H1 (cell line): ENCODE measurements around the gene MSN. TPM values are rescaled to one million over a fixed set of nuclear protein-coding genes. Genes with fewer than 3 reads are reported as not detected.

Source experiments
- CTCF ChIA-PET: fragments of 300-600 bp; sonication (Branson Sonifier 250); formaldehyde crosslinking; loops from one replicate; lab custom pipeline; 2021; ENCODE audit not compliant: partially characterized antibody; lab: Charles Lee
- POLR2A ChIA-PET: fragments of 300-600 bp; sonication (Branson Sonifier 250); formaldehyde crosslinking; loops from one replicate; lab custom pipeline; 2021; ENCODE audit warnings: inconsistent platforms; ENCODE audit not compliant: partially characterized antibody; lab: Charles Lee
- DNase-seq, 2 experiments: peaks; one replicate each; pipeline versions ENCODE4 v3.0.0 to v3.0.0-alpha.2; 2010 to 2022; ENCODE audit warnings: low spot score in 2 of 2, low read depth in 1 of 2, mixed read lengths in 1 of 2
- FAIRE-seq: peaks from 2 replicates; lab custom pipeline; 2011; peaks lifted over from hg19 to GRCh38; lab: Jason Lieb, UNC
- H2AFZ ChIP-seq: 2 replicates; pipeline ENCODE4 v1.8.1; 2012; ENCODE audit warnings: low read length, inconsistent platforms
- H2AK5ac ChIP-seq: 2 replicates; pipeline ENCODE4 v1.6.1; 2013; ENCODE audit warnings: low read depth, low read length
- H2BK120ac ChIP-seq: replicated peaks from 2 replicates; pipeline ENCODE3; 2013; ENCODE audit warnings: low read depth, low read length, inconsistent platforms
- H2BK12ac ChIP-seq: 2 replicates; pipeline ENCODE4 v1.6.1; 2013; ENCODE audit warnings: low read depth, low read length
- H2BK15ac ChIP-seq: 2 replicates; pipeline ENCODE4 v1.6.1; 2013; ENCODE audit warnings: low read length
- H2BK20ac ChIP-seq: 2 replicates; pipeline ENCODE4 v1.6.1; 2013; ENCODE audit warnings: low read length
- H2BK5ac ChIP-seq: 2 replicates; pipeline ENCODE4 v1.6.1; 2013; ENCODE audit warnings: low read depth, low read length
- H3K14ac ChIP-seq: 2 replicates; pipeline ENCODE4 v1.6.1; 2013; ENCODE audit warnings: inconsistent platforms; ENCODE audit not compliant: insufficient read length
- H3K18ac ChIP-seq: 2 replicates; pipeline ENCODE4 v1.6.1; 2013; ENCODE audit warnings: low read length; ENCODE audit errors: extremely low read depth
- H3K23ac ChIP-seq: 2 replicates; pipeline ENCODE4 v1.6.1; 2013; ENCODE audit warnings: inconsistent platforms; ENCODE audit not compliant: insufficient read length
- H3K23me2 ChIP-seq: 2 replicates; pipeline ENCODE4 v1.6.1; 2013; ENCODE audit warnings: low read depth, low read length
- H3K27ac ChIP-seq: 2 replicates; pipeline ENCODE4 v1.6.1; 2011; ENCODE audit warnings: low read depth, low read length, inconsistent platforms
- H3K27me3 ChIP-seq, 4 experiments: replicated peaks in 1 of 4; 1 replicate in 1 of 4; 2 replicates in 3 of 4; pipeline versions ENCODE4 v1.6.1 to v1.8.1; 2011 to 2013; ENCODE audit warnings: low read length in 3 of 4, mild to moderate bottlenecking in 3 of 4, inconsistent platforms in 2 of 4, mixed read lengths in 2 of 4, moderate library complexity in 1 of 4; ENCODE audit not compliant: control insufficient read depth in 3 of 4, insufficient read depth in 3 of 4; ENCODE audit errors: extremely low read depth in 1 of 4
- H3K36me3 ChIP-seq, 4 experiments: 2 replicates each; pipeline versions ENCODE4 v1.6.1 to v1.8.1; 2011 to 2013; ENCODE audit warnings: mild to moderate bottlenecking in 4 of 4, low read length in 3 of 4, moderate library complexity in 2 of 4, control low read depth in 1 of 4, inconsistent platforms in 1 of 4; ENCODE audit not compliant: insufficient read depth in 4 of 4, control insufficient read depth in 2 of 4
- H3K4ac ChIP-seq: replicated peaks from 2 replicates; pipeline ENCODE3; 2013; ENCODE audit warnings: low read length, low read depth, mixed read lengths, inconsistent platforms; ENCODE audit not compliant: insufficient read length
- H3K4me1 ChIP-seq, 4 experiments: replicated peaks in 1 of 4; 1 replicate in 1 of 4; 2 replicates in 3 of 4; pipeline versions ENCODE4 v1.6.1 to v1.8.1; 2011 to 2013; ENCODE audit warnings: low read length in 3 of 4, inconsistent platforms in 2 of 4, mixed read lengths in 1 of 4; ENCODE audit not compliant: insufficient read depth in 4 of 4, control insufficient read depth in 3 of 4
- H3K4me2 ChIP-seq, 2 experiments: 2 replicates each; pipeline versions ENCODE4 v1.6.1 to v1.8.1; 2011 to 2013; ENCODE audit warnings: low read depth in 2 of 2, low read length in 2 of 2, control low read depth in 1 of 2, inconsistent platforms in 1 of 2, mild to moderate bottlenecking in 1 of 2; ENCODE audit not compliant: insufficient read depth in 1 of 2
- H3K4me3 ChIP-seq, 4 experiments: fragments of 200-600, 300-600 bp in 1 of 4; sonication (generic), shearing (Covaris generic), sonication (Bioruptor Twin) in 1 of 4; 2 replicates each; pipeline versions ENCODE4 v1.5.1 to v1.8.1; 2011 to 2016; ENCODE audit warnings: low read length in 4 of 4, low read depth in 3 of 4, control low read depth in 2 of 4, inconsistent platforms in 2 of 4, mild to moderate bottlenecking in 2 of 4, mixed read lengths in 1 of 4, moderate library complexity in 1 of 4; ENCODE audit not compliant: insufficient read depth in 2 of 4; ENCODE audit errors: extremely low read depth in 1 of 4
- H3K56ac ChIP-seq: replicated peaks from 2 replicates; pipeline ENCODE3; 2013; ENCODE audit warnings: low read depth, mild to moderate bottlenecking, mixed read lengths, low read length, inconsistent platforms; ENCODE audit not compliant: insufficient read length
- H3K79me1 ChIP-seq: 2 replicates; pipeline ENCODE4 v1.6.1; 2013; ENCODE audit warnings: low read depth, low read length, control low read depth
- H3K79me2 ChIP-seq, 2 experiments: 2 replicates each; pipeline versions ENCODE4 v1.6.1 to v1.8.1; 2012 to 2013; ENCODE audit warnings: low read length in 2 of 2, mild to moderate bottlenecking in 2 of 2, inconsistent platforms in 1 of 2; ENCODE audit not compliant: insufficient read depth in 2 of 2, control insufficient read depth in 1 of 2
- H3K9ac ChIP-seq, 4 experiments: replicated peaks in 1 of 4; 1 replicate in 1 of 4; 2 replicates in 3 of 4; pipeline versions ENCODE4 v1.6.1 to v1.8.1; 2011 to 2013; ENCODE audit warnings: low read depth in 3 of 4, low read length in 3 of 4, control low read depth in 2 of 4, mild to moderate bottlenecking in 2 of 4, moderate library complexity in 2 of 4, inconsistent platforms in 1 of 4; ENCODE audit errors: extremely low read depth in 1 of 4
- H3K9me3 ChIP-seq, 2 experiments: 2 replicates each; pipeline versions ENCODE4 v1.6.1 to v1.8.1; 2012 to 2013; ENCODE audit warnings: mild to moderate bottlenecking in 2 of 2, moderate library complexity in 2 of 2, control low read depth in 1 of 2, inconsistent platforms in 1 of 2, low read depth in 1 of 2, low read length in 1 of 2, mixed read lengths in 1 of 2; ENCODE audit not compliant: insufficient read depth in 2 of 2
- H4K20me1 ChIP-seq, 2 experiments: replicated peaks in 1 of 2; 2 replicates each; pipeline versions ENCODE3 to v1.8.1; 2011 to 2013; ENCODE audit warnings: inconsistent platforms in 2 of 2, low read length in 2 of 2, mild to moderate bottlenecking in 1 of 2; ENCODE audit not compliant: insufficient read depth in 2 of 2, control insufficient read depth in 1 of 2
- H4K5ac ChIP-seq: 2 replicates; pipeline ENCODE4 v1.6.1; 2013; ENCODE audit warnings: low read length, low read depth, mixed read lengths, inconsistent platforms; ENCODE audit not compliant: insufficient read length
- H4K8ac ChIP-seq: 2 replicates; pipeline ENCODE4 v1.8.0; 2013; ENCODE audit warnings: mild to moderate bottlenecking, moderate library complexity, low read length, inconsistent platforms; ENCODE audit not compliant: insufficient read depth; ENCODE audit errors: extremely low read depth
- H4K91ac ChIP-seq: replicated peaks from 2 replicates; pipeline ENCODE3; 2013; ENCODE audit warnings: low read length, mixed read lengths, inconsistent platforms; ENCODE audit not compliant: insufficient read length
- ATF2 ChIP-seq: IDR thresholded peaks from 2 replicates; pipeline ENCODE4 v1.6.1; 2012; ENCODE audit warnings: low read length, inconsistent platforms
- CREB1 ChIP-seq: IDR thresholded peaks from 2 replicates; pipeline ENCODE4 v1.6.1; 2012; ENCODE audit warnings: inconsistent platforms
- KDM5A ChIP-seq: fragments of 200-600 bp; IDR thresholded peaks from 2 replicates; pipeline ENCODE4 v1.7.1; 2012; ENCODE audit warnings: mild to moderate bottlenecking, low read length, inconsistent platforms, mixed read lengths
- SIRT6 ChIP-seq: IDR thresholded peaks from one replicate; pipeline ENCODE4 v1.7.1; 2012; ENCODE audit warnings: low read length, inconsistent platforms
- TBP ChIP-seq: IDR thresholded peaks from 2 replicates; pipeline ENCODE4 v1.6.1; 2011; ENCODE audit warnings: low read depth, low read length, improper control_type of control experiment
- whole genome bisulfite sequencing, 2 experiments: shearing (Covaris generic) in 1 of 2; methylation state at CpG; one replicate each; pipeline versions ENCODE4 v1.1.6 to v1.1.7; 2013 to 2015; ENCODE audit warnings: low lambda C conversion rate in 2 of 2, mixed read lengths in 2 of 2, inconsistent platforms in 1 of 2, low coverage in 1 of 2, missing lambda C conversion rate in 1 of 2; ENCODE audit not compliant: insufficient replicate concordance in 2 of 2, insufficient coverage in 1 of 2, insufficient read length in 1 of 2; ENCODE audit errors: extremely low coverage in 1 of 2, missing lambda C conversion rate in 1 of 2; 5-methylcytosine and 5-hydroxymethylcytosine counted together
- polyA plus RNA-seq, 7 experiments: library from polyadenylated mRNA; depleted of rRNA in 3 of 7; stranded (reverse) in 5 of 7; unstranded in 2 of 7; fragments of >200 nt in 5 of 7; fragments of 200-250 nt in 2 of 7; gene quantifications; 1 replicate in 5 of 7; 2 replicates in 1 of 7; 4 replicates in 1 of 7; pipeline versions ENCODE4 v1.2.1 to v1.2.3, GENCODE V29; 2011 to 2013; ENCODE audit warnings: missing spikeins in 2 of 7, mixed read lengths in 2 of 7
- total RNA-seq: library from RNA; stranded (reverse); fragmentation: NEBNext Ultra II Directional; extraction: Animal tissue kit (Norgen Biotek cat#: 25700); gene quantifications from 2 replicates; pipeline ENCODE4 v1.2.1, GENCODE V29; 2021

Gene MSN
- total and polyA plus RNA-seq, 2 of the 8 experiments (the other 6 are each of a cell fraction or from before 2014, with no cell fraction given), result 112 to 133 TPM

GRCh38 chrX:65657659-65658058, 9.8 kb upstream of the MSN start:
- H3K23me2 ChIP-seq, result no peaks in the 10 kb centered on the region; the same call in 1 of the 2 replicates
- H3K14ac ChIP-seq, result no peak overlapping the region
- no peak for TF ChIP-seq ATF2
- TF ChIP-seq CREB1, result no peak
- TF ChIP-seq KDM5A, result no peak
- no peak for TF ChIP-seq TBP
- TF ChIP-seq SIRT6, result no peak
- H4K20me1 ChIP-seq, result no peaks in the 10 kb centered on the region
- no peak overlapping the region for H4K91ac ChIP-seq
- POLR2A ChIA-PET, result no interaction called here
- H2BK12ac ChIP-seq, result no peak overlapping the region
- no peak overlapping the region for H3K4ac ChIP-seq
- no peaks in the 10 kb centered on the region for H3K79me2 ChIP-seq
- no peak for DNase-seq
- H3K27ac ChIP-seq, result no peak overlapping the region
- H3K4me1 ChIP-seq, result no peaks in the 10 kb centered on the region
- no peaks in the 10 kb centered on the region for H3K79me1 ChIP-seq
- H3K9ac ChIP-seq, result no peak overlapping the region
- no peak overlapping the region for H2BK120ac ChIP-seq
- no peak overlapping the region for H2AFZ ChIP-seq
- H2BK20ac ChIP-seq, result no peak overlapping the region
- H3K27me3 ChIP-seq, result no peaks in the 10 kb centered on the region
- H3K18ac ChIP-seq, result no peak overlapping the region
- no peaks in the 10 kb centered on the region for H3K36me3 ChIP-seq
- H4K5ac ChIP-seq, result no peak overlapping the region
- H3K23ac ChIP-seq, result no peak overlapping the region
- H2BK5ac ChIP-seq, result no peak overlapping the region
- no peak for FAIRE-seq
- no peak overlapping the region for H4K8ac ChIP-seq
- no peaks in the 10 kb centered on the region for H3K9me3 ChIP-seq
- whole genome bisulfite sequencing, 2 experiments, result 83% methylated on average over 1 of the region's 5 CpGs; no CpG with 5 or more reads in 1 of the 2 experiments
- no peak overlapping the region for H2BK15ac ChIP-seq
- no peak overlapping the region for H3K4me2 ChIP-seq
- no peak overlapping the region for H3K4me3 ChIP-seq
- CTCF ChIA-PET, result interaction anchor here (1.5 kb wide), 1 partner anchor 10 kb away, joined by 4 read pairs; the partner anchor contains the start of gene MSN
- H2AK5ac ChIP-seq, result no peak overlapping the region
- no peak overlapping the region for H3K56ac ChIP-seq
